WI38 (cell line): ENCODE data around the gene RUNX3.

ENCODE experiments used
- H3K4me3 ChIP-seq: 2 replicates; pipeline ENCODE4 v1.5.1; 2011; ENCODE audit warnings: low read depth, mild to moderate bottlenecking, control low read depth, low read length
- TF ChIP-seq, protein P1 (sequence below): IDR thresholded peaks from 2 replicates; pipeline ENCODE4 v1.5.1; 2012; ENCODE audit warnings: low read depth, mild to moderate bottlenecking, control low read depth, low read length

The RUNX3 gene

DNA sequence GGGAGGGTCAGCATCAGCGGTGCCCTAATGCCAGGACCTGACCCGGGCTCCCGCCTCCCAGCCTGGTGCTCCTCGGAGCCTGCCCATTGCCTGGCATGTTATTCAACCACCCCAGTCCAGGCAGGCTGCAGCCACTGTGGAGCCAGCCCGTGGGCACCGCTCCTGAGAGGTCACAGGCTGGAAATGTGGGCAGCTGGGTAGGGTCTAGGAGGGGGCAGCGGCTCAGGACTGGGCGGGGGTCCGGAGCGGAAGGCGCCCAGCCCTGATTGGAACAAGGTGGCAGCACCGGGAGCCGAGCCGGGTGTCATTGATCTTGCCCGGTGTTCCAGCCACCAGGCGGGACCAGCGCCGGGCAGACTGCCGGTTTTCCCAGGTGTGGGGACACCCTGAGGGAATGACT lies 12.7 kb upstream of the RUNX3 start:
- no peak overlapping the region for H3K4me3 ChIP-seq
- TF ChIP-seq, protein P1, sequence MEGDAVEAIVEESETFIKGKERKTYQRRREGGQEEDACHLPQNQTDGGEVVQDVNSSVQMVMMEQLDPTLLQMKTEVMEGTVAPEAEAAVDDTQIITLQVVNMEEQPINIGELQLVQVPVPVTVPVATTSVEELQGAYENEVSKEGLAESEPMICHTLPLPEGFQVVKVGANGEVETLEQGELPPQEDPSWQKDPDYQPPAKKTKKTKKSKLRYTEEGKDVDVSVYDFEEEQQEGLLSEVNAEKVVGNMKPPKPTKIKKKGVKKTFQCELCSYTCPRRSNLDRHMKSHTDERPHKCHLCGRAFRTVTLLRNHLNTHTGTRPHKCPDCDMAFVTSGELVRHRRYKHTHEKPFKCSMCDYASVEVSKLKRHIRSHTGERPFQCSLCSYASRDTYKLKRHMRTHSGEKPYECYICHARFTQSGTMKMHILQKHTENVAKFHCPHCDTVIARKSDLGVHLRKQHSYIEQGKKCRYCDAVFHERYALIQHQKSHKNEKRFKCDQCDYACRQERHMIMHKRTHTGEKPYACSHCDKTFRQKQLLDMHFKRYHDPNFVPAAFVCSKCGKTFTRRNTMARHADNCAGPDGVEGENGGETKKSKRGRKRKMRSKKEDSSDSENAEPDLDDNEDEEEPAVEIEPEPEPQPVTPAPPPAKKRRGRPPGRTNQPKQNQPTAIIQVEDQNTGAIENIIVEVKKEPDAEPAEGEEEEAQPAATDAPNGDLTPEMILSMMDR, result no peak

DNA sequence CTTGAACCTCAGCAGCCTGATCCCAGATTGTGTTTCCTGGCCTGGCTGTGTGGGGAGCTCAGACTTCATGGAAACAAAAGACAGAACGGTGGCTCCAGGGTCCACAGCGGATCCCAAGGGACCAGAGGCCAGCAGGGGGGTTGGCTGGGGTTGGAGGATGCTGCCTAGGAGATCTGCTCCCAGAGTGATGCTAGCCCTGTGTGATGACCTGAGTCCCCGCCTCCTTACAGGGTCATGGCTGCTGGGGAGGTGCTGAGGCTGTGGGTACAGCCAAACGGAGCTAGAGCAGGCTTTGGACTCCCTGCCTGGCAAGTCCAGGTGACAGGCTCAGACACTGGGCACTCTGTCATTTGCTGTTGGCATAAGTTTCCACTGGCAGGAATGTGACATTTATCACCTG lies 11.5 kb upstream of the RUNX3 start:
- TF ChIP-seq, protein P1, result no peak
- no peak overlapping the region for H3K4me3 ChIP-seq

DNA sequence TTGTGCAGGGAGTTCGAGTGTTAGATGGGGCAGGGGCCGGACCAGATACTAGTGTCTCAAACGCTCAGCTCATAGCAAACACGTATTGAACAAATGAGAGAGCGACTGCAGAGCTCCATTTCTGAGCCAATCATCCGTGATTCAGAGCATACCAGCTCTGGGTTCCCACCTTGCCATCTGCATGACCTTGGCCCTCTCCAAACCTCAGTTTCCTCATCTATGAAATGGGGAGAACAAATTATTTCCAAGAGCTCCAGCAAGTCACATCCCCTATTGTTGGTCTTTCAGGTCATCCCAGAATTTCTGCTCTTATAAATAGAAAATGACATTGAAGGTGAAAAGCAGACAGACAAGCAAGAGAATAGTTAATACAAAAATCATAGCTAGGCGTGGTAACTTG lies 10.2 kb upstream of the RUNX3 start:
- TF ChIP-seq, protein P1, result no peak
- H3K4me3 ChIP-seq, result no peak overlapping the region

DNA sequence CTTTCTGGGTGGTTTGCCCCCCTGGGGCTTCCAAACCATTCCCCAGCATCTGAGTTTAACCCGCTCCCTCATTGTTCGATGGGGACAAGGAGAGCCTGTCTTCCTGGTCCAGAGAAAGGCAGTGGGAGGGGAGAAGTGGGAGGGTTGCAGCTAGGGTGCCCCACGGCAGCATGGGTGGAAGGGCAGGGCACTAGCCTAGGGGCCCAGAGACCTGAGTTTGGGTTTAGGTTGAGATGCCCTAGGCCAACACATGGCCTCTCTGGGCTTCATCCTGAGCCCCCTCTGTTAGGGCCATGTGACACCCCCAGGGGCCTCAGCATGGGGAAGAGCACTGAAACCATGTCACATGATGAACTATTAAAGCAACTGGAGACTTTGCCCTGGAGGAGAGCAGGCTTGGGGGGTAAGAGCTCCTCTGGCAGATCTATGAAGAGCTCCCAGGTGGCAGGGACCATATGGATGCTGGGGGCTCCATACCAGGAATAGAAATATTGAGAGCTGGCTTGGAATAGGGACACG lies 9.7 kb upstream of the RUNX3 start:
- TF ChIP-seq, protein P1, result no peak
- no peak overlapping the region for H3K4me3 ChIP-seq

DNA sequence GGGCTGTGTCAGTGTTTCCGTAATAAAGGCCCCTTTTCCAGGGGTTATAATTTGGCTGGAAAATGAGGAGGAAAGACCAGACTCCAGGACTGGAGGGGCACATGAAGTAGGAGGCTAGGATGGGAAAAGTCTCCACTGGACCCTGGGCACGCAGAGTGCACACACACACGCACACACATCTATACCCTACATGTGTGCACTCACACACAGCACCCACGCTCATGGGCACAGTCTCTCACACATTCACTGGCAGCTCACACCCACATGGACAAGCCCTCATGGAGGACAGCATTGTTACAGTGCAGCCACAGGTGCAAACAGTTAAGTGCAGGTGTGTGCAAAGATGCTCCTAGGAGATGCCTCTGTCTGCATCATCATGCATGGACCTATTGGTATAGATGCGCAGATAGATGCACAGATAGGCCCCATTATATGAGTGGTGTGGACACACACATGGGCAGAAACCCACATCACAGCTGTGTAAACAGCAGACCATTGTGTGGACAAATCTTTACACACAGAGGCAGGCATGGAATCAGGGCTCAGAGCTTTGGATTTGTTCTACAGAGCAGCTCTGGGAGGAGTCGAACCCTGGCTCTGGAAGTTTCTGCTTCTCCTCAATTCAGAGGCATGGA lies 9.1 kb upstream of the RUNX3 start:
- TF ChIP-seq, protein P1, result no peak
- H3K4me3 ChIP-seq, result no peak overlapping the region

GRCh38 chr1:24938276-24938675 lies 8.2 kb upstream of the RUNX3 start:
- H3K4me3 ChIP-seq, result no peak overlapping the region
- TF ChIP-seq, protein P1, result no peak

GRCh38 chr1:24936684-24937083 lies 6.6 kb upstream of the RUNX3 start:
- TF ChIP-seq, protein P1, result no peak
- H3K4me3 ChIP-seq, result no peak overlapping the region
